Hematopoietic multipotent progenitor cell treated with erythropoietin and hydrocortisone succinate and interleukin-3 and kit ligand, for 6 days (in vitro differentiated cells): ENCODE results near the gene VMAC.
"Not testable (repeated sequence)": the region's sequence is repeated elsewhere in the genome, so short reads cannot be mapped to it uniquely, and the experiment has no call there.

Experiments used
- DNase-seq: peaks from one replicate; pipeline ENCODE4 v3.0.0-alpha.2; 2015

VMAC gene

DNA sequence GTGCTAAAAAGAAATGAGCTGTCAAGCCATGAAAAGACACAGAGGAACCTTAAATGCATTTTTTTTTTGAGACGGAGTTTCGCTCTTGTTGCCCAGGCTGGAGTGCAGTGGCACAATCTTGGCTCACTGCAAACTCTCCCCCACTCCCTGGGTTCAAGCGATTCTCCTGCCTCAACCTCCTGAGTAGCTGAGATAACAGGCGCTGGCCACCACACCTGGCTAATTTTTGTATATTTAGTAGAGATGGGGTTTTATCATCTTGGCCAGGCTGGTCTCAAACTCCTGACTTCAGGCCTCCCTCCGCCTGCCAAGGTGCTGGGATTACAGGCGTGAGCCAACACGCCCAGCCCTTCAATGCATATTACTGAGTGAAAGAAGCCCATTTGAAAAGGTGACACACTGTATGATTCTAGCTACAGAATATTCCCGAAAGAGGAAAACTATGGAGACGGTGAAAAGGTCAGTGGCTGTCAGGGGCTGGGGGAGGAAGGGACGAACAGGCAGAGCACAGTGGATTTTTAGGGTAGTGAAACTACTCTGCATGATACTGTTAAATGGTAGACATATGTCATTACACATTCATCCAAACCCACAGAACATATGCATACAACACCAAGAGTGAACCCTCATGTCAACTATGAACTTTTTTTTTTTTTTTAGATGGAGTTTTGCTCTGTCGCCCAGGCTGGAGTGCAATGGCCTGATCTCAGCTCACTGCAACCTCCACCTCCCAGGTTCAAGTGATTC is 20.4 kb upstream of the VMAC start:
- not testable (repeated sequence) for DNase-seq

DNA sequence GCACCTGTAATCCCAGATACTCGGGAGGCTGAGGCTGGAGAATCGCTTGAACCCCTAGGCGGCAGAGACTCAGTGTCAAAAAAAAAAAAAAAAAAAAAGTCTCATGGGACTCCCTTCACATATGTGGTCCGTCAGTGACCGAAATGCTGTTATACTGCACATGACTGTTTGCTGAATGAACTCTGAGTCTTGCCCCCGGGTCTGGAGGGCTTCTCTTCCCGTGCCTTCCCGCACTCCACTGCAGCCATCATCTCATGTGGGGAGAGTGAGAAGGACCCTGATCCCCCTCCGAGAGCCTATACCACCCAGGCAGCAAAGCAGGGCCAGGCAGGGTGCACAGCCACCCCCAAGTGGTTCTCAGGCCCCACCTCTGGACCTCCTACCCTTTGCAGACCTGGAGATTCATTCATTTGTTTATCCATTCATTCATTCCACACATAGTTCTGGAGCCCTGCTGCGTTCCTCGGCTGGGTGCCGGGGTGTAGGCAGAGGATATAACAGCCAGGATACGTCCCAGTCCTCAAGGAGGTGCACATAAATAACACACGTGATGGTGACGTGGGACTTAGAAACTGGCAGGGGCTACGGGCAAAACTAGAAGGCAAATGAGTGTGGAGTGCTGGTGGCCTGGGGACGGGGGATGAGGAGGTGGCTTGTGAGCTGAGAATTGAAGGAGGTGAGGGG is 15.2 kb upstream of the VMAC start:
- DNase-seq = no peak

DNA sequence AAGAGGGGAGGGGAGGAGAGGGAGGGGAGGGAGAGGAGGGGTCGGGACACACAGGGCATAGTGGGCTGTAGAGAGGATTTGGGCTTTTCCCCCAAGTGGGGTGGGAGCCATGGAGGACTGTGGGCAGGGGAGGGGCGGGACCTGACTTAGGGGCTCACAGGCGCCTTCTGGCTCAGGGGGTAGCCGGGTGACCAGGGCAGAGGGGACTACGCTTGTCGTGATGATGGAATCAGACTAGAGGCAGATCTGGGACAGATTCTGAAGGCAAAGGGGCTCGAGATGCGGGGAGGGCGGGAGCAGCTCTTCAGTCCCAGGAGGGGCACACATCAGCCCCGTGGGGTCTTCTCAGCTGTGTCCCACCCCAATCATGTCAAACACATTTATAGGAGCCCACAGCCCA is 14.6 kb upstream of the VMAC start:
- no peak for DNase-seq

DNA sequence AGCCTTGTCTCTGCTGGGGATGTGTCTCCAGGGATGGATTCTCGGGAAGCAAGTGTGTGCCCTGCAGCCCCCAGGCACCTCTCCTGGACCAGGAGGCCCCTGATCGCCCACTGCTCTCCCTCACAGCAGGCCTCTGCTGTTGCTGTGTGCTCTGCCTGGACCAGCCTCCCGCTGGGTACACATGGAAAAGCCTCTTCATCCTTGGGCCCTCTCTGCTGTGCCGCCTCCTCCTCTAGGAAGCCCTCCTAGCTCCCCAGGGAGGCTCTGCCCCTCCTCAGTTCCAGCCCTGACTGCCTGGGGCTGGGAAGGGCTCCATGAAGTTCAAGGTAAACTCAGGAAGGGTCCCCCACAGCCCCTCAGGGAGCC is 13.1 kb upstream of the VMAC start:
- no peak for DNase-seq

DNA sequence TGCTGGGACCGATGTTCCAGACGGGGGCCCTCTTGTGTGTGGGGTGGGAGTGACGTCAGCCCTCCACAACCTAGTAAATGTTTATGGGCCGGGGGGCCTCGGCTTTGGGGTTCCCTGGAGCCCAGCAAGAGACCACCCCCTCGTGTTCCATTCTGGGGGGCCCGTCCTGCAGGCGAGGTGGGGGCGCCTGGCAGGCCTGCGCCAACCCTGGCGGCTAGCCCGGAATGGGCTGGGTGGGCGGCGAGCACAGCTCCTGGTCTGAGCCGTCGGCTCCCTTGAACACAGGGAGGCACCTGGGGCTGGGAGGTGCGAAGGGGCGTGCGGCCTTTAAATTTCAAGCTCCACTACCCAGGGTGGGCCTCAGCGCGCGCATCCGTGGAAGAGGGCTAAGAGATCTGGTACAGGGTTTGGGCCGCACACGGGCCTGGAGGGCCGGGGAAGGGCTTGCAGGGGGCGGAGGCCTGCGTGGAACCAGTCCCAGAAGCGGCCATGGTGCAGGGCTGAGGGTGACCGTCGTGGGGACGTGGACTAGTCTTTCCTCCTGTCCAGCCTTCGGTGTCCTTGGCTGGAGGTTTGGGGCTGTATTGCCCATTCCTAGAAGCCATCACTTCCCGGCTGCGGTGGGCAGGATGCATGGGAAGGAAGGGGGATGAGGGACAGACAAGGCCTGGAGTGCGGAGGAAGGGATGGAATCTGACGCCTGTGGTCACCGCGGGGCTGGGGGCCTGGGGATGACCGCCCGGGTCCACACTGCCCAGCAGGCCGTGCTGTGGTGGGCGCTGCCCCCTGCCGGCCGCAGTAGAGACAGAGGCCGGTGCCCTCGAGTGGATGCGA is 12.5 kb upstream of the VMAC start:
- peak; percentile 57 for DNase-seq

DNA sequence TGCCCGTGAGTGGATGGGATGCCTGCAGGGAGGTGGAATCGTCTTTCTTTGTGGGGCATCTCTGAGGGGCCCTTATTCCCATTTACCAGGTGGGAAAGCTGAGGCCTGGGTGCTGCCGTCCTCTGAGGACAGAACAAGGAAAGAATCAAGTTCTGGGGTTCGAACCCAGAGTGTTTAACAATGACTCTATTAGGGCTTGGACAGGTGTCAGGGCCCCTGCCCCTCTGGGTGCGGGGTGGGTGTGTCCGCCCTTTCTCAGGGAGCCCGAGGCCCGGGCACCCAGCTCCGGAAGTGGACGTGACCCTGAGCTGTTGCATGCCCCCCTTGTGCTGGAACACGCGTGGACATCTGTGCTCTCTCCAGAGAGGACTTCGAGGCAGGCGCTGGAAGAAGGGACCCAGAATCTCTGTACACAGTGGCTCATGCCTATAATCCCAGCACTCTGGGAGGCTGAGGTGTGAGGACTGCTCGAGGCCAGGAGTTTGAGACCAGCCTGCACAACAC is 11.8 kb upstream of the VMAC start:
- no peak for DNase-seq

DNA sequence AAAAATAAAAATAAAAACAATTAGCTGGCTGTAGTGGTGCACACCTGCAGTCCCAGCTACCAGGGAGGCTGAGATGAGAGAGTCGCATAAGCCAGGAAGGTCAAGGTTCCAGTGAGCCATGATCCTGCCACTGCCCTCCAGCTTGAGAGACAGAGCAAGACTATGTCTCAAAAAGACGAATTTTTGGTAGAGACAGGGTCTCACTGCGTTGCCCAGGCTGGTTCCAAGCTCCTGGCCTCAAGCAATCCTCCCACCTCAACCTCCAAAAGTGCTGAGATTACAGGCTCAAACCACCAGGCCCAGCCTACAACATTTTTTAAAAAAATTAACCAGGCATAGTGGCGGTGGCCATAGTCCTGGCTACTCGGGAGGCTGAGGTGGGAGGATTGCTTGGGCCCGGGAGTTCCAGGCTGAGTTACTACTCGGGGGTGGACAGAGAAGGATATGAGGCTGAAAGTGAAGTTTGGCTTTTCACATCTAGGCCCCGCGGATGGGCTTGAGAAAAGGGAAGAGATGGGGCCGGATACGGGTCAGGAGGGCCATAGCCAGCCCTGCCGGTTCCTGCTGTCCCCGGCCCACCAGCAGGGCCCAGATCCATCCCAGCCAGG is 11.3 kb upstream of the VMAC start:
- DNase-seq = no peak

DNA sequence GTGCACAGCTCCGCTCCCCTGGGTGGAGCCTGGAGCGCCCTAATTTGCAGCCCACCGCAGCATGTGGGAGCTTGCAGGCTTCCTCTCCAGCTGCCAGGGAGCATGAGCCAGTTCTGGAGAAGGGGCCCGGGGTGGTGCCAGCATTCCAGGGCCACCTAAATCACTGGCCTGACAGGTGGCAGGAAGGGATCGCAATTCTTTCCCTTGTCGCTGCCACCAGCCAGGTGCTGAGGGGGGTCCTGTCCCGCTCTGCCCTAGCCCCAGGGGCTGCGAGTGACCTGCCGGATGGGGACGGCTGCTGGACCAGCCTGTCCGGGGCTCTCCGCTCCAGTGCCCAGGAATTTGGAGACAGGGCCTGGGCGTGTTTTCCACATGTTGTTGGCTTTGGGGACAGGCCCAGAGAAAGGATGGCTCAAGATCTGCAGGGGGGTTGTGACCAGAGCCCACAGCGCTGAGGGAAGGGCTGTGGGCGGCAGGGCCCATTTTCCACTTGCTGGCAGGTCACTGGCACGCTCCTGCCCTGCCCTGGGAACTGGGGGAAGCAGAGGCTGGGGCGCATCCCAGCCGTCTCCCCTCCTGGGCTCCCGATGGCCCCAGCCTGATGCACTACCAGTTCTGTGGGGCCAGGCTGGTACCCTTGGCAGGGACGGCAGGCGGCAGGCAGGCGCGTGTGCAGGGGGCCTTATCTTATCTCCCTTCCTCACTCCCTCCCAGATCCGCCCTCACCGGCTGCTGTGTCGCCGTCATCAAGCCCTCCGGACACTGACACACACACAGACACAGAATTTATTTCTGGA is 10.6 kb upstream of the VMAC start:
- peak; percentile 94 for DNase-seq

DNA sequence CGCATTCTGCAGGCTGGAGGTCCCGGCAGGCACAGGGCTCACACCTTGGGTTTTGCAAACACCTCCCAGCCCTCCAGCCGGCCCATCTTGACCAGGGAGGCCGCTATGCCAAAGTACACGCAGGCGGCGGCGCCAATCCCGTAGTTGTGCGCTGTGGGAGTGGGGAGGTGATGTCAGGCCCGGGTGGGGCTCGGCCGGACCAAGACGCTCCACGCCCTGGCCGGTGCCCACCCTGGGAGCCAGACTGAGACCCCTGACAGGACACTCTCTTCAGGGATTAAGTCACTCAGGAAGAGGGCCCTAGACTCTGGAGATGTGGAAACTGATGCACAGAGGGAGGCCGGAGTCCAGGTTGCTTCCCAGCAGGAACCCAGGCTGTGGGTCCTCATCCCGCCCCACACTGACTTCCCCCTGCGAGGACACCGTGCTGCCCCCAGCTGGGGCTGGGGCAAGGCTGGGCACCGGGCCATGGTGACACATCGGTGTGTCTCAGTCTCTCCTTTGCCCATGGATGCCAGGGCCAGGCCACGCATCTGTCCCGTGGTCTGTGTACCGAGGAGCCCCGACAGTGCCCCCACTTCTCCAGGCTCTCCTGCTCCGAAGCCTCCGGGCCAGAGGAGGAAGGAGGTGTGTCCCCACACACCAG is 9.8 kb upstream of the VMAC start:
- DNase-seq = no peak

DNA sequence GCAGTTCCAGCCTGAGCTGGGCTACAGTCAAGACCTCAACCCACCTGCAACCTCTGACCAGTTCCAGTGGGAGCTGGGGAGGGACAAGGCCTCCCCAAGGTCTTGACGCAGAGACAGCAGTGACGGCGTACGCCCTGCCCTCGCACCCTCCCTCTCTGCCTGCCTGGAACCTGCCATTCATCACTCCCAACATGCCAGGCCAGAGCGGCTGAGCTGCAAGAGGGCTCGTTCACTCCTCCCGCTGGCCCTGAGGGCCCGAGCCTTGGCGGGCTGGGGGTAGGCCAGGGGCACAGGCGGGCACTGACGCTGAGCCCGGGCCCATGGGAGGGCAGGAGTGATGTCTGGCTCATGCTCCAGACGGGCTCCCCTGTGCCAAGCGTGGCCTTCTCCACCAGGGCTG is 9.3 kb upstream of the VMAC start:
- DNase-seq = no peak

DNA sequence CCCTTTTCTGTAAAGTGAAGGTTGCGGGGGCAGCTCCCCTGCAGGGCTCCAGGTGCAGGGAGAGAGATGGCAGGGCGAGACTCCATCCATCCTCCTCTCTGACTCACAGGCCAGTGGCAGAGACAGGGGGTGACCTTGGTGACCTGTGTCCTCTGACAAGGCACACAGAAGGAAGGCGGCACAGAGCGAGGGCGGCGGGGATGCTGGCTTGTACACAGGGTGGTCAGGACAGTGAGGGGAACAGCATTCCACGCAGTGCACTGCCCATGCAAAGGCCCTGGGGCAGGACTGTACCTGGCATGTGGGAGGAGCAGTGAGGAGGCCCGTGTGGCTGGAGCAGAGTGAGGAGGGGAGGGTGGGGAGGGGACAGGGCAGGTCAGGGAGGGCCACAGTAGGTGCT is 8.8 kb upstream of the VMAC start:
- no peak for DNase-seq

DNA sequence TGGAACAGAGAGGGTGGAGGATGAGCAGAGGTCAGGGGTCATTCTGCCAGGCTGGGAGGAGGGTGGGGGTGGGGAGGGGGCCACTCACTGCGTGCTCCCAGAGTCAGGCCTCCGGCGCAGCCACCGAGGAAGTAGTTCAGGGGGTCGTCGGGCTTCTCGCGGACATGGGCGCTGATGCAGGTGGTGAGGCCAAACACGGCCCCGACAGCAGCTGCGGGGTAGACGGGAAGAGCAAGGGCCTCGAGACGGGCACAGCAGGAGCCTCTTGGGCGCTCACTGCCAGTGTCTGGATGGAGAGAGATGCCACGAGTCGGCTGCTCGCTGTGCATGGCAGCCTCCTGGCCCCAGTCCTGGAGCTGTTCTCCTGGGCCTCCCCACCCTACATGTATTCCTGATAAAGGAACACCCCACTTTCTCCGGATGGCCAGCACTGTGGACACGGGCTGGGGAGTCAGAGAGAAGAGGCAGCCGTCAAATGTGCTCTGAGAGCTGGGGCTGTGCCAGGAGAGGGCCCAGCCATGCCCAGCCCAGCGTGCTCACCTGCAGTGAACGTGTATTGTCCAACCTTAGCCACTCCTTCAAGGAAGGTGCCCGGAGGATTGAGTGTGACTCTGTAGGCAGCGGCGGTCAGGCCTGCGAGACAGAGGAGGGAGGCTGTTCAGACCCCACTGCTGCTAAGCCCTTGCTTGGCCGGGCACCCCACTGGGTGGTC is 8.2 kb upstream of the VMAC start:
- DNase-seq = no peak

DNA sequence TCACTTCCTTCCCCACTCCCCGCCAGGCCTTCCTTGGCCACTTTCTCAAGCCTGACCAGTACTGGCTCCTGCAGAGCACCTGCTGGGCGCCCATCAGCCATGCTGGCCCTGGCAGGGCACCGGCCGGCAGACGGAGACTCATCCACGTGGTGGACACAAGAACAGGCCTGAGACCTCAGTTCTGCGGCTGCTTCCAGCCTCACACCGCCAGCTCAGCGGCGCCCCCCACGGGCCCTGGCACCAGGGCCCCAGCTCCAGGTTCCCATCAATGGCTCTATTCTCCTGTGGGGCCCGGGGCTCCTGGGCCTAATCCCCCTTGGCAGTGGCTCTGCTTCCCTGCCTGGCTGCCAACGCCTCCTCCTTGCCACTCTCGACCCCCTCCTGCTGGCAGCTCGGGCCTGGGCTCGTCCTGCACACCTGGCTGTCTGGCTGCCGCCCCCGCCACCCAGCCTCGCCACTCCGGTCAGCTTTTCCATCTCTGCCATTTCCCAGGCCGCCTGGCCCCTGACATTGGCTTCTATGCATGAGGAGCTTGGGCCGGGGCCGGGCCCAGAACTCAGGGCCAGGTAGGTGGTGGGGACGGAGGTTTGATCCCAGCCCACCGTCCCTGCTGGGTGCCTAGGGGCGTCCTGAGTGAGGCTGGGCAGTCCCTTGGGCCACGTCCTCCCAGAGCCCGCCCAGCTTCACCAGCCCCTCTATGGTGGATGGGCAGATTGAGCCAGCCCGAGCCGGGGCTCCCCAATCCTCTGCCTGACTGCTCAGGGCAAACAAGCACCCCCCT is 7.3 kb upstream of the VMAC start:
- no peak for DNase-seq

DNA sequence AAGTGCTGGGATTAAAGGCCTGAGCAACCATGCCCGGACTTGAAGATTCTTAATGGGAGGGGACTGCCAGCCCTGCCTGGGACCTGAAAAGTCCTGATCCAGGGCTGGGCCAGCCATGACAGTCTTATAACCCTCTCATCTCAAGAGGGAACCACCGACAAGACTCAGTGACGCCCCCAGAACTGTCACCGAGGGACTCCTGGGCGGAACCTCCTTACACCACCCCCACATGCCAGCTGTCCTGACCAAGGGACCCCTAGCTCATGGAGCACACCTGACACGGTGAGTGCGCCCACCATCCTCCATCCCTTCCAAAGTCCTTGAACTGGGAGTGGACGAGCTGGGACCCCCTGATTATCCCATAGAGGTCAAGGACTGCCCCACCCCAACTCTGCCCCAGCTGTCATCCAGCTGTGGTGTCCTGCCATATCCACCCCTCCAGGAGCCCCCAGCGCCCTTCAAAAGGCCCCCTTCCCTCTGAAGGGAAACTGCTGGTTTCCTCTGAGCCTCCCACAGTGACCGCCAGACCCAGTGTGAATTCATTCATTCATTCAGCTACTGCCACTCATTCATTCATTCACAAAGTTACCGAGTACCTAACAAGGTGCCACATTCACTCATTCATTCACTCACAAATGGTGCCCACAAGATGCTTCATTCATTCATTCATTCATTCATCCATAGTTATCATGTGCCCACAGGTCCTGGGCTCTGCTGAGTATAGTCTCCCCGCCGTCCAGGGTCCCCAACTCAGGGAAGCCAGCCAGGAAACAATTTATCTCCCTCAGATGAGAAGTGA is 4.7 kb upstream of the VMAC start:
- DNase-seq = no peak

DNA sequence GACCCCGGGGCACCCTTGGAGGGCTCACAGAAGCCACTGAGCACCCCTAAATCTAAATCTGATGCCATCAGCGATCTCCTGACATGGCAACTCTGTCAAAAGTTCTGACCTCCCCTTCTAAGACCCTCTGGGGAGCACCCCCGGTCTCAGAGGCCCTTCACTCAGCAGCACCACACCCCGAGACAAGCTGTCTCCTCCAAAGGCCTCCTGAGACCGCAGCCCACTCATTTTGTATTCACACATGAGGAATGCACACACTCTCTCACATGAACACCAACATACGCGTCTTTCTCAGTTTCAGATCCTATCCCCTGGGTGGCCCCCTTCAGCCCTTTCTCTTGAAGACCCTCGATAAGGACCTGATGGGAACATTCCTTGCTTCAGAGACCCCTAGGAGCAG is 3.7 kb upstream of the VMAC start:
- no peak for DNase-seq

DNA sequence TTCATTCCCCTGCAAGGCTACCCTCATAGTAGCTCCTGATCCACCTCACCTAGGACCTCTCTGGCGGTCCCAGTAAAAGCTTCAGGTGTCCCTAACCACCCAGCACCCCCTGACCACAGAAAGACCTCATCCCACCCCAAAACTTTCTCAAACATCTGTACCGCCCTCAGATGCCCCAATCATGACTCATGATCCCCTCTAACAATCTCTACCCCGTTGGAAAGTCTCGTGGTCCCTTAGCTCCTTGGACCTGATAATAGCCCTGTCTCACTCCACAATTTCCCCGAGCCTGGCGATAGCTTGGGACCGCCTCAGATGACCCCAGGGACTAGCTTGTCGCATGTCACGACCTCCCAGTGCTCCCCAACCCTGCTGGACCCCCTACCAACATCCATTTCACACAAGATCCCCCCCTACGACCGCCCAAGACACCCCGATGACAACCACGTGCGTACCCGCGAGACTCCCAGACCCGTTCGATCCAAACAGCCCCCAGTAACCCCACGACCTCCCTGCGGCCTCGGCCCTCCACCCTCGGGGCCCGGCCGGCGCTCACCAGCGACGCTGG is 1.5 kb upstream of the VMAC start:
- peak; percentile 72 for DNase-seq

DNA sequence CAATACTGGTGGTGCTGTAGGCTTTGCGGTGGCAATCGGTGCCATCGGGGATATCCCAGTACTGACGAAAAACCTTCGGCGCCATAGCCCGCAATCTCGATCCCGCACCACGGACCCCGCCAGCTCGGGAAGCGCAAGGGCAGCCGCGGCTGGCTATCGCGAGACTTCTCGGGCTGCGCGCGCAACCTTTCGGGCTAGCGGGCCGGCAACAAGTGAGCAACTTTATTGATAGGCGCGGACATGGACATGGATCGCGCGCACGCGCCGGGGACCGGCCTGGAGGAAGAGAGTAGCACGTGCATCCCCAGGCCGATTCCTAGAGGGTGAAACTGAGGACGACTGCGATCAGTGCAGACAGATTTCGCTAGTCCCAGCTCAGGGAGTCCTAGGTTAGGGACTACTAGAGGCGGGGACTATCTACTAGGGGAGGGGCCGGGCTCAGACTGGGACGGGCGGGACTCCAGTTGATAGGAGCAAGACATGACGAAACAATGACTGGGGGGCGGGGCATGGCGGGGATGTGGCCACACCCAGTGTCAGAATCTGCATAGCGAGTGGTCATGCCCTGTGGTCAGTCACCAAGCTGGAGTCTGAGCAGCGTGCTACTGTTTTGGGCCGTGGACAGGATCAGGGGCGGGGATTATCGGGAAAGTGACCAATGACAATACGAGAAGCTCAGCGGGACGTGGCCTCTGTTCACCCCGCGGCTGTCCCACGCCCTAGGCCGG is 884 bp upstream of the VMAC start, which contains the start of gene NDUFA11:
Gene NDUFA11, minus strand, starts transcription at position 167 of the 728 bp plus-strand sequence. Its CDS starts 82 bp downstream, at position 85.
- DNase-seq = peak; percentile 98

DNA sequence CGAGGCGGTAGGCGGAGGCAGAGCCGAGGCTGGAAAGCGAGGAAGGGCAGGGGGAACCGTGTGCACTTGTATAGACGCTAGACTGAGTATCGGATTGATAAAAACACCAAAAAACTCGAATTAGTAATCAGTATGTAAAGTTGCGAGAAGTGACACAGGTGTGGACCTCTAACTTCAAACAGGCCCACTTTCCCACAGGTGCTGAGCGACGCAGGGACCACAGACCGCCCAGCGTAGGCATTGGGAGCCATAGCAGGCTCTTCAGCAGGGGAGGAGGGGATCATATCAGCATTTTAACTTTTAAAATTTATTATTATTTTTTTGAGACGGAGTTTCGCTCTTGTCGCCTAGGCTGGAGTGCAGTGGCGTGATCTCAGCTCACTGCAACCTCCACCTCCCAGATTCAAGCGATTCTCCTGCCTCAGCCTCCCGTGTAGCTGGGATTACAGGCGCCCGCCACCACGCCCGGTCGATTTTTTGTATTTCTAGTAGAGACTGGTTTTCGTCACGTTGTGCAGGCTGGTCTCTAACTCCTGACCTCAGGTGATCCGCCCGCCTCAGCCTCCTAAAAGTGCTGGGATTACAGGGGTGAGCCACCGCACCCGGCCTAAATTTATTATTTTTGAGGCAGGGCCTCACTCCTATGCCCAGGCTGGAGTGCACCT is 574 bp downstream of the VMAC start:
- DNase-seq = no peak
